ENCODE results near the gene PCDH1.
A peak's percentile ranks its signal among the peaks of the same experiment; 100 is the strongest.
"Not testable (repeated sequence)": the region's sequence is repeated elsewhere in the genome, so short reads cannot be mapped to it uniquely, and the experiment has no call there.

PCDH1 gene

DNA sequence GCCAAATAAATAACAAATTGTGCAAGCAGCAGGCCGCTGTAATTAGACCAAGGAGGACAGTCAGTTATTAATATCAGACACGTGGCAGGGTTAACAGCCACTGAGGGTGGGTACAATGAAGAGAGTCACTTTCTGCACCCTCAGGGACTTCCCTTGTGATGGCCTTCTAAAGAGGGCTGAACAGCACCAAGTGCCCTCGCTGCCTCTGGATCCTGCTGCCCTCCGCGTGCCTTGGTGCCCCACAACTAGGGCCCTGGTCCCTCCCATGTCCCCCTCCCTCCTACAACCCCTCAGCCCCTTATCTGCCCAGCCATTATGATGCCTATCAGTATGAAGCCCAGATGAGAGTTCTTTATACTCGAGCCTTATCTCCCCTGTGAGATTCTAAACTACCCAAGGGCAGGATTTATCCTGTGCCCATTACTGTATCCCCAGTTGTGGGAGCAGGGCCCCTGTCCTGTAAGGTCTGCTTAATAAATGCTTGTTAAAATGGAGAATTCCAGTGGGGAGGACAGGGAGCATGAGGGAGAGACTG is 37.3 kb downstream of the PCDH1 start:
- DNase-seq (ENCODE audit: low read depth, low spot score) = no peak
- no peak overlapping the region for H3K27ac ChIP-seq

- DNase-seq (ENCODE audit: low read depth, low spot score) = no peak
- H3K27ac ChIP-seq = no peak overlapping the region
Measured at GRCh38 chr5:141840280-141840812, 37.9 kb downstream of the PCDH1 start.

GRCh38 chr5:141839015-141839513 is 39.1 kb downstream of the PCDH1 start:
- DNase-seq (ENCODE audit: low read depth, low spot score) = no peak
- H3K27ac ChIP-seq = no peak overlapping the region

GRCh38 chr5:141838326-141839014 is 39.7 kb downstream of the PCDH1 start:
- H3K27ac ChIP-seq = no peak overlapping the region
- no peak for DNase-seq (ENCODE audit: low read depth, low spot score)

DNA sequence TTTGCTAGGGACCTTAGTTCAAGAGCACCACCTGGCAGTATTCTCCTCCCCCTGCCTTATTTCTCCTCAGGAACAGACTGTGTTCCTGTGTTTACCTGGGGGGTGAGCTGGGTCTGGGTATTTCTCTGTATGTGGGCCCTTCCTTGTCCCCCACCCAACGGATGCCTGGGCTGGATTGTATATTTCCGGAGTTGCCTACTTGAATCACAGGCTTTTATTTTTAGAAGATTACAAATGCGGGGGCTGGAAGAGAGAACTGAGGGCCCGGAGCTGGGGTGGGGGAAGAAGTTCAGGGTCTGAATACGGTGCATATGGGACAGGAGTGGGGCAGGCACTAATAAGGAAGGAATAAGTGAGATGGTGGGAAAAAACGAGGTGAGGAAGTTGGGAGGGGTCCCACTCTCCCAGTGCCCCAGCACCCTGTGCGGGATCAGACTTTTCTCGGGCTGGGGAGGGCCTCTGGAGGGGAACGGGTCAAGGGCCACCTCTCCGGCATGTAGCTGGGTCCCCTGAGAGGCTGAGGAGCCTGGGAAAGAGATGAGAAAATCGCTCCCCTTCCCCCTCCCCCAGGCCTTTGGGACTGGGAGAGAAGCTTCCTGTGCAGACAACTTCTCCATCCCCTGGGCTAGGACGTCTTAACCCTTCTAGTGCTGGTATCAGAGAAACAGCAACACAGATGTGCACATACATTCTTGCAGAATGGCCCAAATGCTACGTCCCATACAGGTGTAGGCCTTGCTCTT is 42.1 kb downstream of the PCDH1 start:
- DNase-seq (ENCODE audit: low read depth, low spot score) = no peak
- no peak overlapping the region for H3K27ac ChIP-seq

GRCh38 chr5:141834331-141834730 is 43.9 kb downstream of the PCDH1 start:
- H3K27ac ChIP-seq = no peak overlapping the region
- no peak for DNase-seq (ENCODE audit: low read depth, low spot score)

DNA sequence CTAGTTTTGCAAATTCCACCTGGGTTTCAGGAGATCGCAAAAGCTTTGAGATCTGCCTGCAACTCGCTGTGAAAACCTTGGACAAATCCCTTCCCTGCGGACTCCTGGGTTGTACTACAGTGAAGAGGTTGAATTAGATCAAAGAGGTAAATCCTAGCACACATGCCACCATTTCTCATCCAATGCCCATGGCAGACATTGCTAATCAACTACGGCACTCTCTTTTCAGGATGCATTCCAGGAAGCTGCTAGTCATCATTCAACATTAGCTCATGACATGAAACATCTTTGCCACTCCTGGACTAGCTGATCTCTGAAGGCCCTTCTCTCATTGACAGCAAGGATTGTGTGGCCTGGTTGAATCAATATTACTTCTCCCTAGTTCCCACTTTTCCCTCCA is 46.1 kb downstream of the PCDH1 start:
- peak overlapping the region; percentile 55 for H3K27ac ChIP-seq
- DNase-seq (ENCODE audit: low read depth, low spot score) = no peak

DNA sequence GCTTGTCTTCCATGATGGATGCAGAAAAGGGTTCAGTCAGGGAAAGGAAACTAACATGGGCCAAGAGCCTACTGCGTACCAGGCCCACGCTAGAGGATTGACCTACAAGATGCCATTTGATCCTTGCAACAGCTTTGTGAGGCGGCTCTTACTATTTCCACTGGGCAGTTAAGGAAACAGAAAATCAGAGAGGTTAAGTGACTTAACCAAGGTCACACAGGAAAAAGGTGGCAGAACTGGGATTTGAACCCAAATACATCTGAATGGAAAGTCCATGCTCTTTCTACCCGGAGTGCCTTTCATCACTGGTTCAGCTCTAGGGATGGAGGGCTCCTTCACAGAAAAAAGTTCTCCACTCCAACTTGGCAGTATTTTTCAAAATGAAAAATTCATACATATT is 50.0 kb downstream of the PCDH1 start:
- H3K27ac ChIP-seq = no peak overlapping the region
- DNase-seq (ENCODE audit: low read depth, low spot score) = no peak

DNA sequence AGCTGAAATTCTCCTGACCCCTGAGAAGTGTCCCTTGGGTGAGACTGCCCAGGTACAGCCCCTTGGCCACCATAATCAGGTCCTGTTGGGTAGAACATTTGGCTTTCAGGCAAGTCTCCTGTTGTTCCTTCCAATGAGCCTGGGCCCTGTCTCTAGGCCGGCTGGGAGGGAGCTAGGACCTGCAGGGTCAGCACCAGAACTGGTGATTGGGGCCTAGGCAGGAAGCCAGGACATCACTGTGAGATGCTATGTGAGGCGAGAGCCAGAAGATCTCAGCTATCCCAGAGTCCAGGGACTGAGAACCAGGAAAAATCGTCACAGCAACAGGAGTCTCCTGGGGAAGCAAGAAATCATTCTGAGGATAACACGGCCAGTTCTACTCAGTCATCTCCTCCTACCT is 51.5 kb downstream of the PCDH1 start:
- DNase-seq (ENCODE audit: low read depth, low spot score) = no peak
- no peak overlapping the region for H3K27ac ChIP-seq

- H3K27ac ChIP-seq = no peak overlapping the region
- no peak for DNase-seq (ENCODE audit: low read depth, low spot score)
Measured at GRCh38 chr5:141825791-141826560, 52.2 kb downstream of the PCDH1 start.

DNA sequence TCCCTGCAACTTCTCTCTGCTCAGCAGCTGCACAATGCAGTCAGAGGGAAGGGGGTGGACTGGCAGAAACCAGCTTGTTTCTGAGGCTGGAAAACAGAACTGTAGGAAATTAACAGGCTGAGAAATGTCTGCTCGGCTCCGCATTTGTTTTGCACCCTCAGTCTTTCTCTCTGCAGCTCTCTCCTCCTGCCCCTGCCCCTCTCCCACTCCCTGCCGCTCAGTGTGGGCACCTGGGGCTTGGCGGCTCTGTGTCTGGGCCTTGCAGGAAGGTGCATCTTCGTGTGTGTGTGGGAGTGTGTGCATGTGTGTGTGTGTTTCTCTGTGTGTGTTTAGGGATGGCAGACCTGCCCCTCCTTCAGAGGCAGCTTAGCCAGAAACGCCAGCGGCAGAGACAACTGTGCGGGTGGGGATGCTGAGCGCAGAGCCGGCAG is 53.0 kb downstream of the PCDH1 start:
- no peak for DNase-seq (ENCODE audit: low read depth, low spot score)
- H3K27ac ChIP-seq = no peak overlapping the region

DNA sequence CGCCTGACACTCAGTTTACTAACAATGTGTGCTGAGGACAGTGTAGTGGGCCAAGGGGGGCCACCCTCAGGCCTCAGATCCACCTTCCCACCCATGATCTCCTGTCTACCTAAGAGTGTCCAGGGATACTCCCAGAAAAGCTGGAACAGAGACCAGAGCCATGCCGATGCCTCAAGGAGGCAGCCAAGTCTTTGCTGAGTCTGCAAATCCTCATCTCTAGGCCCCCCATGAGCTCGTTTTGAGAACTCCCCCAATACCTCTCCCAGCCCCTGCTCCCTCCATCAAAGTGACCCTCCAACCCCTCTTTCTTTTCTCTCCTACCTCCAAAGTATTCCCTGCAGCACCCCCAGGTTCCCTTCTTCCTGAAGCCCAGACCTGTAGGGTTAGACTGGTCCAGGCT is 53.5 kb downstream of the PCDH1 start:
- H3K27ac ChIP-seq = no peak overlapping the region

GRCh38 chr5:141823056-141823455 is 55.2 kb downstream of the PCDH1 start:
- DNase-seq (ENCODE audit: low read depth, low spot score) = no peak
- no peak overlapping the region for H3K27ac ChIP-seq

More for the DNA sequence above, 53.5 kb downstream of the PCDH1 start:
- DNase-seq (ENCODE audit: low read depth, low spot score) = no peak

- no peak for DNase-seq (ENCODE audit: low read depth, low spot score)
- peak overlapping the region; percentile 70 for H3K27ac ChIP-seq
Measured at GRCh38 chr5:141822144-141822543, 56.1 kb downstream of the PCDH1 start.

GRCh38 chr5:141821430-141821925 is 56.7 kb downstream of the PCDH1 start:
- H3K27ac ChIP-seq = peak overlapping the region; percentile 70
- DNase-seq (ENCODE audit: low read depth, low spot score) = no peak

DNA sequence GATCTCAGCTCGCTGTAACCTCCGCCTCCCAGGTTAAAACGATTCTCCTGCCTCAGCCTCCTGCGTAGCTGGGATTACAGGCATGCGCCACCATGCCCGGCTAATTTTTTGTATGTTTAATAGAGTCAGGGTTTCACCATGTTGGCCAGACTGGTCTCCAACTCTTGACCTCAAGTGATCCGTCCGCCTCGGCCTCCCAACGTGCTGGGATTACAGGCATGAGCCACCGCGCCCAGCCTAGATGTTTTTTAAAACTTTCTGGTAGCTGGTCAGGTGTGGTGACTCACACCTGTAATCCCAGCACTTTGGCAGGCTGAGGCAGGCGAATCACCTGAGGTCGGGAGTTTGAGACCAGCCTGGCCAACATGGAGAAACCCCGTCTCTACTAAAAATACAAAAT is 57.5 kb downstream of the PCDH1 start:
- not testable (repeated sequence) for DNase-seq (ENCODE audit: low read depth, low spot score); H3K27ac ChIP-seq

- no peak overlapping the region for H3K27ac ChIP-seq
- no peak for DNase-seq (ENCODE audit: low read depth, low spot score)
Measured at GRCh38 chr5:141817631-141818030, 60.6 kb downstream of the PCDH1 start.

GRCh38 chr5:141816598-141817399 is 61.4 kb downstream of the PCDH1 start:
- H3K27ac ChIP-seq = no peak overlapping the region

DNA sequence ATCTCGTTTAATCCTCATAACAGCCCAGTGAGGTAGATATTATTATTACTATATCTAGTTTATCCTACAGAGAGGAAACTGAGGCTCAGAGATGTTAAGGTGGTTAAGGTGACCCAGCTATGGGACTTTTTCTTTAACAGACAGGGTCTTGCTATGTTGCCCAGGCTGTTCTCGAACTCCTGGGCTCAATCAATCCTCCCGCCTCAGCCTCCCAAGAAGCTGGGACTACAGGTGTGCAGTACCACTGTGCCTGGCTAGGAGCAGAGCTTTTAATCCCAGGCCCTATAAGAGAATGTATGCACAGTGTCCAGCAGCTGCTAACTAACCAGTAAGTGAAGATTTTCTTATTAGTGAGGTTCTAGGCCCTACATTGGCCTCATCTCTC is 62.4 kb downstream of the PCDH1 start:
- no peak for DNase-seq (ENCODE audit: low read depth, low spot score)
- no peak overlapping the region for H3K27ac ChIP-seq

More at GRCh38 chr5:141816598-141817399, 61.4 kb downstream of the PCDH1 start:
- no peak for DNase-seq (ENCODE audit: low read depth, low spot score)

Measured in epithelial cell of prostate (primary cell).